A549 treated with CpdA at 1 μM for 4 hours (cell line): ENCODE measurements around the gene ICAM3. TPM values are rescaled to one million over a fixed set of nuclear protein-coding genes. Genes with fewer than 3 reads are reported as not detected.

ENCODE experiments used
- total RNA-seq: library from RNA; stranded (reverse); fragments of 200-300 nt; extraction: Qiagen RNA extraction; gene quantifications from 5 replicates; pipeline ENCODE4 v1.2.3, GENCODE V29; 2022; ENCODE audit warnings: low read depth

Gene ICAM3, protein sequence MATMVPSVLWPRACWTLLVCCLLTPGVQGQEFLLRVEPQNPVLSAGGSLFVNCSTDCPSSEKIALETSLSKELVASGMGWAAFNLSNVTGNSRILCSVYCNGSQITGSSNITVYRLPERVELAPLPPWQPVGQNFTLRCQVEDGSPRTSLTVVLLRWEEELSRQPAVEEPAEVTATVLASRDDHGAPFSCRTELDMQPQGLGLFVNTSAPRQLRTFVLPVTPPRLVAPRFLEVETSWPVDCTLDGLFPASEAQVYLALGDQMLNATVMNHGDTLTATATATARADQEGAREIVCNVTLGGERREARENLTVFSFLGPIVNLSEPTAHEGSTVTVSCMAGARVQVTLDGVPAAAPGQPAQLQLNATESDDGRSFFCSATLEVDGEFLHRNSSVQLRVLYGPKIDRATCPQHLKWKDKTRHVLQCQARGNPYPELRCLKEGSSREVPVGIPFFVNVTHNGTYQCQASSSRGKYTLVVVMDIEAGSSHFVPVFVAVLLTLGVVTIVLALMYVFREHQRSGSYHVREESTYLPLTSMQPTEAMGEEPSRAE
- total RNA-seq = 5.2 to 10.3 TPM (median 10.0 TPM) in 5 replicates

DNA sequence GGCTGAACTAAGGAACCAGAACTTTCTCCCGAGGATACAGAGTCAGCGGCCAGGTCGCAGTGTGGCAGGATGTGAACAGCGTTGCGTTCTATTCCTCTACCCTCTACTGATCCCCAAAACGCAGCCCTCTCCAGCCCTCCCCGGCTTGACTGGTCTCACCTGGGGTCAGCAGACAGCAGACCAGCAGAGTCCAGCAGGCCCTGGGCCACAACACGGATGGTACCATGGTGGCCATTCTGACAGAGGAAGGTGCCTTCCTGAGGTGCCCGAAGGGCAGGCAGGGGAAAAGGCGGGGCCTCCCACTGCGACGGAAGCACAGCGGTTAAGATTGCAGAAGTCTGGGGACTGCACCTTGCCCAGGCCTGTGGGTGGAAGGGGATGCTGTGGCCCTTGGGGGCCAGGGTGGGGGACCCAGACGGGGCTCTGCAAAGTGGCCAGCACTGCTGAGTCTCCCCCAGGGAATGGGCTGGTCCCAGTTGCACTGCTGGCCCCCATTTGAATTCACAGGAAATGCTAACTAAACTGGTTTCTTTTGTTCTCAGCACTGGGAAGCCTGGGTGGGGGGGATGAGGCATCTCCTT, at the start of gene ICAM3:
ICAM3 (minus strand) TSS at position 245 of the 581 bp plus-strand sequence; CDS start at position 235, 10 bp downstream.

DNA sequence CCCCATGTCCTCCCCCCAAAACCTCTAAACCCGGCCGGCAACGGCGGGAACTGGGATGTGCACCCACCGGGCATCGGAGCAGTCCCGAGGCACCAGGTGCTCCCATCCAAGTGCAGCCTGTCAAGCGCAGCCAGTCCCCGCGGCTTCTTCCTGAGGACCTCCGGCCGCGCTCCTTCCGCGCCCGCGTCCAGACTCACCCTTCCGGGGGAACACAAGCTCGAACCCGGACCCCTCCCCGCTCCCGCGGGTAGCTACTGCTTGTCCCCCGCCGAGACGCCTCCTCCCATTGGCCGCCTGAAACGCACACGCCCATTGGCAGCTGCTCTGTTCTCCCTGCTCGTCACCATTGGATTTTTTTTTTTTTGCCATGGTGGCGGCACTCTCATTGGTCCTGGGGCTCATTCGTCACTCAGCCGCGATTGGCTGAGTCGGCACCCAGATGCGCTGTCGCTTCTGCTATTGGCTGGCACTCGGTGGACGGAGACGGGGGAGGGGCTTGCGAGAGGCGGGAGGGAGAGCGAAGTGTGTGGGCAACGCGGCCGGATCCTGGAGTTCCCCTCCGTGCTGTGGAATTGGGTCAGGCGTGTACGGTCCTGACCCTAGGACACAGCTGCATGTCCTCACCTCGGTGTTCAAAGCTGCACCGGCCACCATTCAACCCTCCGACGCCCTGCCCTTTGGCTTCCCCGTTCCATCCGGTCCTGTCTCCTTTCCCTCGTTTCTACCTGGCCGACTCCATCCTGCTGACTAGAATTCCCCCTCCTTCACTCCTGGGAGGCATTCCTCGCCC, 41.1 kb upstream of the ICAM3 start, which contains the start of gene TYK2:
TYK2 (minus strand) TSS at position 260 of the 790 bp plus-strand sequence. CDS start 2,166 bp downstream, outside the sequence.

GRCh38 chr19:10332965-10333757, 6.3 kb downstream of the ICAM3 start, which contains the start of gene RAVER1:
RAVER1 (minus strand) TSS chr19:10333529; CDS start chr19:10333507, 22 bp downstream.

DNA sequence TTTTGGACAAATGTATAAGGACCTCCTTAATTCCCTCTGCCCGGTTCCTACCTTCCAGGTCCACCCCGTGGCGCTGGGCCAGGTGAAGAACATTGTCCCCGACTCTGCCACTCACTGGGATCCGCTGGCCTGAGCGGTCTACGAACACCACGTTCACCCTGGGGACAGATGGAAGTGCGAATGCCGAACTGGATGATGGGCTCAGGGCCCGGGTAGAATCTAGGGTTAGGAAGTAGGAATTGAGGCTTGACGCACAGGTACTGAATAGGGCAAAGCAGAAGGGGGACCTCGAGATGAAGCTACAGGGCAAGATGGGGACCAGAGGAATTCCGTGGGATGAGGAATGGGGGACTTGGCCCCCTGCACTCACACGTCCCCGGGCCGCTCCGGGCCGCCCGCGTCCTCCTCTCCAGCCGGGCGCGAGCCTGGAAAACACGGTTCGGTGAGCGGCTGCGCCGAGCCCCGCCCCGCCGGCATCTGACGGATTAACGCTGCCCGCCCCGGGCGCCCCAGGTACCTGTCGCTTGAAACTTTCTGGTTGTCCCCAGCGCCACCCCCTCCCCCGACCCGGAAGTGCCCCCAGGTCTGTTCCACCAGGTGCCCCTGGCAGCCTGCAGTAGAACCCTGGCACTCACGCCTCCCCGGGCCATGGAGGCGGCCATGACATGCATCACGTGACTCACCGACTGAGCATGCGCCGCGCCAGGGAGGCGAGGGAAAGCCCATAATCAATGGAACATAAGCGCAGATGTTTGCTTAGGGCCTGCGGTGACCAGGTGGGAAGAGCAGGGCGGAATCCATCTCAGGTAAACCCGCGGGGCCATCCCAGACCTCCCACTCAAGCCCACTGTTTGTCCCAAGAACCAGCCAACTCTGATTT, 23.8 kb downstream of the ICAM3 start, which contains the start of gene FDX2:
FDX2 (minus strand) TSS at position 681 of the 880 bp plus-strand sequence; CDS start at position 662, 19 bp downstream.

DNA sequence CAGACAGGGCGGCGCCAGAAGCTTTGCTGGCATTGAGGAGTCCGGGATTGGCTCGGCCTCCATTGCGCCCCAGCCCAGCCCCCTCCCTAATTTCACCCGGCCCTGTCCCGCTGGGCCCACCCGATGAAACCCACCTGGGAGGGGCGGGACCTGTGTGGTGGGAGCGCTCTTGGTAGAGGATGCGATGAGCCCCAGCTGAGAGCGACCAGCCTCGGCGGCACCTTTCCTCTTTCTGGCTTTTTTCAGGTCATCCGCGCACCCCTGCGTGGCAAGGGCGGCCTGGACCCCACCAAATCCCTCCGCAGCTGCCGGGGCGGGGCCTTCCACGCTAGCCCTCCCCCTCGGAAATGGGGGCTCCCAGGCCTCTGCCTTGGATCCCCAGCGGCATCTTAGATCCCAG, 30.0 kb downstream of the ICAM3 start, which contains the start of gene ZGLP1:
ZGLP1 (minus strand) TSS at position 393 of the 400 bp plus-strand sequence.

DNA sequence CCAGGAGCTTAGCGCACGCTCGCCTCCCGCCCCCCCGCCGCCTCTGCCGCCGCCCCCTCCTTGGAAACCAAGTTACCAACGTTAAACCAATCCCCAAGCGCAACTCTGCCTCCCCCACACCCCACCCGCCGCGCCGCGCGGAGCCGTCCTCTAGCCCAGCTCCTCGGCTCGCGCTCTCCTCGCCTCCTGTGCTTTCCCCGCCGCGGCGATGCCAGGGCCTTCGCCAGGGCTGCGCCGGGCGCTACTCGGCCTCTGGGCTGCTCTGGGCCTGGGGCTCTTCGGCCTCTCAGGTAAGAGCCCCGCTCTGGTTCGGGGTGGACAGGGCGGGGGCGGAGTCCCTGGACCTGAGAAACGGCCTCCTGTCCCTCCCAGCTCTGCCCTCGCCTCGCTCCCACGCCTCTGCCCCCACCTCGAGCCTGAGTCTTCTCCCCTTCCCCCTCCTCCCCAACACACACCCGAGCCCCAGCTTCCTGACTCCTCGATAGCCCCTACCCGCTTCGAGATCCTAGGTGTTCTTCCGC, 49.5 kb downstream of the ICAM3 start, which contains the start of gene ICAM5:
ICAM5 (plus strand) TSS at position 117 of the 521 bp plus-strand sequence; CDS start at position 209, 92 bp downstream.

GRCh38 chr19:10286803-10287737, 52.4 kb downstream of the ICAM3 start, which contains the start of gene ICAM4:
ICAM4 (plus strand) TSS chr19:10286955; CDS start chr19:10287013, 58 bp downstream.

Other genes with a start within 250 kb of the ICAM3 start
- 0.07 to 0.27 TPM (median 0.08 TPM) in 5 replicates for gene ANGPTL6, start 236.9 kb downstream of the ICAM3 start, total RNA-seq
- gene PPAN, start 233.3 kb downstream of the ICAM3 start, total RNA-seq = 41.6 to 62.8 TPM (median 53.8 TPM) in 5 replicates
- 6.8 to 13.7 TPM (median 7.8 TPM) in 5 replicates for gene P2RY11, start 227.9 kb downstream of the ICAM3 start, total RNA-seq
- gene EIF3G, start 219.7 kb downstream of the ICAM3 start, total RNA-seq = 163 to 185 TPM (median 168 TPM) in 5 replicates
- 63.0 to 73.0 TPM (median 65.9 TPM) in 5 replicates for gene DNMT1, start 144.7 kb downstream of the ICAM3 start, total RNA-seq
- gene S1PR2, start 108.3 kb downstream of the ICAM3 start, total RNA-seq = 1.0 to 1.6 TPM (median 1.2 TPM) in 5 replicates
- 55.5 to 80.2 TPM (median 74.8 TPM) in 5 replicates for gene MRPL4, start 87.4 kb downstream of the ICAM3 start, total RNA-seq
- gene ICAM1, start 68.5 kb downstream of the ICAM3 start, total RNA-seq = 3.4 to 7.4 TPM (median 4.9 TPM) in 5 replicates
- gene ICAM4, start 52.7 kb downstream of the ICAM3 start, total RNA-seq = 0.10 to 0.20 TPM in 2 of 5 replicates, not detected in the others
- gene ICAM5, start 49.7 kb downstream of the ICAM3 start, total RNA-seq = 0.52 to 0.84 TPM (median 0.61 TPM) in 5 replicates
- 0.82 to 3.4 TPM (median 2.0 TPM) in 5 replicates for gene ZGLP1, start 29.8 kb downstream of the ICAM3 start, total RNA-seq
- 26.3 to 41.5 TPM (median 33.5 TPM) in 5 replicates for gene FDX2, start 23.6 kb downstream of the ICAM3 start, total RNA-seq
- gene RAVER1, start 6.1 kb downstream of the ICAM3 start, total RNA-seq = 21.6 to 31.6 TPM (median 29.0 TPM) in 5 replicates
- 34.1 to 48.3 TPM (median 45.9 TPM) in 5 replicates for gene TYK2, start 40.9 kb upstream of the ICAM3 start, total RNA-seq
- 159 to 206 TPM (median 185 TPM) in 5 replicates for gene CDC37, start 63.9 kb upstream of the ICAM3 start, total RNA-seq
- gene PDE4A, start 80.9 kb upstream of the ICAM3 start, total RNA-seq = 3.7 to 5.2 TPM (median 5.1 TPM) in 5 replicates
- 52.6 to 73.6 TPM (median 67.5 TPM) in 5 replicates for gene KEAP1, start 163.7 kb upstream of the ICAM3 start, total RNA-seq
- gene S1PR5, start 177.8 kb upstream of the ICAM3 start, total RNA-seq = 1.7 to 2.6 TPM (median 2.3 TPM) in 5 replicates
- gene ATG4D, start 204.3 kb upstream of the ICAM3 start, total RNA-seq = 15.1 to 22.5 TPM (median 22.1 TPM) in 5 replicates
- gene KRI1, start 226.4 kb upstream of the ICAM3 start, total RNA-seq = 18.1 to 19.8 TPM (median 18.6 TPM) in 5 replicates
- gene CDKN2D, start 229.4 kb upstream of the ICAM3 start, total RNA-seq = 4.4 to 6.6 TPM (median 4.8 TPM) in 5 replicates
- 26.7 to 47.6 TPM (median 40.6 TPM) in 5 replicates for gene AP1M2, start 247.7 kb upstream of the ICAM3 start, total RNA-seq